K562 (cell line): ENCODE results near the gene HSF4.

Experiments used
- EGR1 ChIP-seq: fragments of 450-650 bp; conservative IDR thresholded peaks from 2 replicates; pipeline ENCODE4 v1.6.1; 2017; ENCODE audit warnings: mild to moderate bottlenecking
- EP300 ChIP-seq: IDR thresholded peaks from 2 replicates; pipeline ENCODE4 v1.6.1; 2012; ENCODE audit warnings: low read length, improper control_type of control experiment
- KAT7 ChIP-seq: sonication (generic); formaldehyde crosslinking; IDR thresholded peaks from 2 replicates; pipeline ENCODE4 v1.8.0; 2022; ENCODE audit warnings: missing genetic modification reagents, mild to moderate bottlenecking, borderline replicate concordance
- TCF7 ChIP-seq: sonication (generic); IDR thresholded peaks from 2 replicates; pipeline ENCODE4 v1.6.1; 2016; ENCODE audit warnings: antibody characterized with exemption, borderline replicate concordance
- ZNF644 ChIP-seq: fragments of 200-800 bp; sonication (Bioruptor generic); IDR thresholded peaks from 2 replicates; pipeline ENCODE4 v1.6.1; 2016; ENCODE audit warnings: low read depth, missing genetic modification characterization, missing compliant biosample characterization
- TF ChIP-seq, protein P1 (sequence below), 3 experiments: IDR thresholded peaks in 2 of 3; conservative IDR thresholded peaks in 1 of 3; 2 replicates each; pipeline ENCODE4 v1.5.1; 2011 to 2012; ENCODE audit warnings: low read length in 3 of 3, mild to moderate bottlenecking in 3 of 3, control low read depth in 2 of 3, improper control_type of control experiment in 1 of 3, inconsistent platforms in 1 of 3, low read depth in 1 of 3, mixed read lengths in 1 of 3, moderate library complexity in 1 of 3; ENCODE audit not compliant: insufficient read depth in 2 of 3

DNA sequence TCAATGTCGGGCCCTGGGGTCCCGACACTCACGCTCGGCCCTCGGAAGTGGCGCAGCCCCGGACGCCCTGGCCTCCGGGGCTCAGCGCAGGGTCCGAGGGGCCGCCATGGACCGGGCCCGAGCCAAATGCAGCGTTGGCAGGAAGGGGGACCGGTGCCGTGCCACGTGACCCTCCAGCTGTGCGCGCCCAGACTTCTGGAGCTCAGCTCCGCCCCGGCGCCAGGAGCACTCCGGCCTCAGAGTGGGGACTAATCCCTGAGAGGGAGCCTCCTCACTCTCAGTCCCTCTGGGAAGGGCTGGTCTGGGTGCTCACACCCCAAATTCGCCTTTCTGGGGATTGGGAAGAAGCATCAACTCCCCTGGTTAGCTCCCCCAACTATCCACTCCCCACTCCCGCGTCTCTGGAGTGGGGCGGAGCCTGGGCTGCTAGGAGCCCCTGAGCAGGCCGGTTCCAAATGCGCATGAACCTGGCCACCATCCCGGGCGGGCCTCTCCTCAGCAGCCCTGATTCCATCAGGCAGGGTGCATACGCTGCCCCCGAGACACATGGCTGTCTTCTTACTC lies 13.6 kb upstream of the HSF4 start, which contains the start of gene B3GNT9:
- TF ChIP-seq EGR1 = no peak
- TF ChIP-seq, protein P1, sequence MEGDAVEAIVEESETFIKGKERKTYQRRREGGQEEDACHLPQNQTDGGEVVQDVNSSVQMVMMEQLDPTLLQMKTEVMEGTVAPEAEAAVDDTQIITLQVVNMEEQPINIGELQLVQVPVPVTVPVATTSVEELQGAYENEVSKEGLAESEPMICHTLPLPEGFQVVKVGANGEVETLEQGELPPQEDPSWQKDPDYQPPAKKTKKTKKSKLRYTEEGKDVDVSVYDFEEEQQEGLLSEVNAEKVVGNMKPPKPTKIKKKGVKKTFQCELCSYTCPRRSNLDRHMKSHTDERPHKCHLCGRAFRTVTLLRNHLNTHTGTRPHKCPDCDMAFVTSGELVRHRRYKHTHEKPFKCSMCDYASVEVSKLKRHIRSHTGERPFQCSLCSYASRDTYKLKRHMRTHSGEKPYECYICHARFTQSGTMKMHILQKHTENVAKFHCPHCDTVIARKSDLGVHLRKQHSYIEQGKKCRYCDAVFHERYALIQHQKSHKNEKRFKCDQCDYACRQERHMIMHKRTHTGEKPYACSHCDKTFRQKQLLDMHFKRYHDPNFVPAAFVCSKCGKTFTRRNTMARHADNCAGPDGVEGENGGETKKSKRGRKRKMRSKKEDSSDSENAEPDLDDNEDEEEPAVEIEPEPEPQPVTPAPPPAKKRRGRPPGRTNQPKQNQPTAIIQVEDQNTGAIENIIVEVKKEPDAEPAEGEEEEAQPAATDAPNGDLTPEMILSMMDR (IDR thresholded peaks at IDR 0.05 in 2 of 3, conservative IDR thresholded peaks at IDR 0.05 in 1 of 3; ENCODE audit: insufficient read depth in 2 of 3, low read depth in 1 of 3, low read length in 3 of 3) = no peak
- TF ChIP-seq ZNF644 (tag) = no peak
- TF ChIP-seq TCF7 = no peak
- no peak for TF ChIP-seq KAT7 (CRISPR knock-in tag)
- TF ChIP-seq EP300 = no peak
